ENCODE measurements around the gene C20orf144.
"Not testable (repeated sequence)": the region's sequence is repeated elsewhere in the genome, so short reads cannot be mapped to it uniquely, and the experiment has no call there.

C20orf144 gene

DNA sequence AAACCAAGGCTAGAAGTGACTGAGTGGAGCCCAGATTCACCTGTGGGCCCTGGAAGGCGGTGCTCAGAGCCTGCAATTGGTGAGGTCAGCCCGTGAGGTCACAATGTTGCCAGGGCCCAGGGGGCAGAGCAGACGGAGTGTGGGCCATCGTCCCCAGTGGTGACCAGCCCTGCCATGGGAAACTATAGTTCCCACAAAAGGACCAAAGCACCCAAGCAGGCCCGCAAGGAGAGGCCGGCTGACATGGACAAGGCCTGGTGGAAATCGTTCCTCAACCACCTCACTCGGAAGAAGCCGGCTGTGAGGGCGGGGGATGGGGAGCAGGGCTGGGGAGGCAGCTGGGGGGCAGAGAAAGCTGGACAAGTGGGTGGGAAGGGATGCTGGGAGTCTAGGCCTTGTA is at the start of gene C20orf144:
TSS of gene C20orf144 (plus strand) at position 156 of the 400 bp plus-strand sequence. CDS start at position 175, 19 bp downstream.
- DNase-seq (ENCODE audit: low read depth), result no peak

DNA sequence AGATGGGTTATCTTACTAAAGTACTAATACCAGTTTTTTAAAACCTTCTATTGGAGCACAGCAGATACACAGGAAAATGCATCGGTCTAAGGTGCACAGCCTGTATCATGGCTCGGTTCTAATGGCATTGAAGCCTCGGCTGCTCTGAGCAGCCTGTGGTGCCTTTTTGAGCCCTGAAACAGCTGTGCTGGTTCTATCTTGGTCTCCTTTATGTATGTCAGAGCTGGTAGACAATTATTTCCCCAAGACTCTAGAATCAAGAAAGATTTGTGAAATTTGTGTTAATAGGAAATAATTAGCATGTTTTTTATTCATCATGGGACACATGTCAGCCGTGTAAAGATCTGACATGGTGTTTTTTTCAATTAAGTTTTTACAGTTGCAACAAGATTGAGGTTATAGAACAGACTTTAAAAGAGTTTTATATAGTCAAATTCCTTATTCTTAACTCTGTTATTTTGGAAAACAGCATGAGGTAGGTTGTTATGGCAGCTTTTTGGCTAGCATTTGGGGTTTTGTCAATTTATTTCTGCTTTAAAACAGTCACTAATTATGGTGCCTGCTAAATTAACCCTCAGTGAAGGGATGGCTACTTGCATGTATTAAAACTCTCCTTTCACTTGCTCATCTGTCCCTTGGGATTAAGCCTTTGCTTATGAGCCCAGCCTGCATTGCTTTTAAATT is 40.3 kb upstream of the C20orf144 start:
- DNase-seq (ENCODE audit: low read depth), result no peak

DNA sequence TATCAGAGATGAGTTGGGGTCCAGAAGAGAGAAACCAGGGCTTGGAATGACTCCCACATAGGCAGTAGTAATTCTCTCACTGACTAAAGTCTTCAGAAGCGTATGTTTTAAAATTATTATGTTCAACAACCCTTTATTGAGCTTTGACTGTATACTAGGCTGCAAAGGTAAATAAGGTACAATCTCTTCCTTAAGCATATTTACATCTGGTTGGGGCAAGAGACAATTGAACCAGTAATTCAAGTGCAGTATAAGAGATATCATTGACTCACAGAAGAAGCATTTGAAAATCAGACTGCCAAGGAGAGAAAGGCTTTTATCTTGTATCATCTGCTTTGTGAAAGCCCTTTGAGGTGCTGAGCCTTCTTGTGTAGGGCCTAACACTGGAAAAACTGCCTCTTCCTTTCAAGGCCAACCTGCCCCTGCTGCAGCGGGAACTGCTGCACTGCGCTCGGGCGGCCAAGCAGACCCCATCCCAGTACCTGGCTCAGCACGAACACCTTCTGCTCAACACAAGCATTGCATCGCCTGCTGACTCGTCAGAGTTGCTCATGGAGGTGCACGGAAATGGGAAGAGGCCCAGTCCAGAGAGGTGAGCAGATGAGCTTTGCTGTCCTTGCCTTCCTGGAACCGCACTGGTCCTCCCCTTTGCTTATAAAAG is 39.3 kb upstream of the C20orf144 start:
- DNase-seq (ENCODE audit: low read depth), result no peak

DNA sequence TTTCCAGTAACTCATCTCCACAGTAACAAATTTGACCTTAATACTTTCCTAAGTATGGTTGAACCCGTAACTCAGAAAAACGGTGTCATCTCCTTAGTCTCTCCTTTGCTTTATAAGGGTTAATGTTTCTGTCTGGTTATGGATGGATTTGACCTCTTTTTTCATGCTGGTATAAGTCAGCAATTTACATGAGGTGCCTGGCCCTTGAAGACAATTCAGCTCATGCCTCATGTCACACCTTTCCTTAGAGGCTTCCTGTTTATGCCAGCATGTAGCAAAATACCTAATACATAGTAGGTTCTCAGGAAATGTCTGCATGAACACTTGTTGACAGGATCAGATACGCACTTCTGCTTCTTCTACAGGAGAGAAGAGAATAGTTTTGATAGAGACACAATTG is 37.7 kb upstream of the C20orf144 start:
- DNase-seq (ENCODE audit: low read depth), result no peak

DNA sequence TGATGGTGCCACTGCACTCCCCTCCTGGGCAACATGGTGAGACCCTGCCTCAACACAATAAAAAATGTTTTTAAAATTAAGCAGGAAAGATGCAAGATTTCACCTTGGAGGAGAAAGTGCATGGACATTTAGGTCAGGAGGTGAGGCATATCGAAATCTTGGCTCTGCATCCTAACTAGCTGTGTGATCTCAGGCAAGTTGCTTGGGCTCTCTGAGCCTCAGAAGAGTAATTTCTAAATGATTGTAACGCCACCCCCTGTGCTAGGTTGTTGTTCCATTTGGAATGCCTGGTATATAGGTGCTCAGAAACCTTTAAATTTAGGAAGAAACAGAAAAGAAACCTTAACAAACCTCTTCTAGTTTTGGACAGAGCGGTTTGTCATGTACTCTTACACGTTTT is 35.9 kb upstream of the C20orf144 start:
- no peak for DNase-seq (ENCODE audit: low read depth)

DNA sequence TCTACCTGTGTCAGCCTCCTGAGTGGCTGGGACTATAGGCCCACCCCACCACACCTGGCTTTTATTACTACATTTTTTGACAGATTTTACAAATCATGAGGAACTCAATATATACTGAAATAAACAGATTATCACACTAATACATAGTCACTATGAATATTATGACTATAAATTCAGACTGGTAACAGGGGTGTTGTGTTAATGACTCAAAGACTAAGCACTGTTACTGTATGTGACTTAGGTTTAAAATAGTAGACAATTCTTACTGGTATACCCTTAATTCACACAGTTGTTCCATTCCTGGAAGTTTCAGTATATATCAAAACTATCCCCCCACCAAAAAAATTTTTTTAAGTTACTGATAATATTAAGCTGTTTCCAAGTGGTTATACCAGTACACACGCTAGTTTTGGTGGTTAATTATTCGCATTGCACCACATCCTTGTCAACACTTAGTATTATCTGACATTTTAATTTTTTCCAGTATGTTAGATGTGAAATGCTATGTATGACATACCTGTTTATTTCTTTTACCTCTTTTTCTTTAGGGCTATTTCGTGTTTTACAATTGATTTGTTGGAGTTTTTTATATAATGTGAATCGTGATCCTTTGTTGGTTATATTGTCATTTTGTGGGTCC is 34.4 kb upstream of the C20orf144 start:
- no peak for DNase-seq (ENCODE audit: low read depth)

DNA sequence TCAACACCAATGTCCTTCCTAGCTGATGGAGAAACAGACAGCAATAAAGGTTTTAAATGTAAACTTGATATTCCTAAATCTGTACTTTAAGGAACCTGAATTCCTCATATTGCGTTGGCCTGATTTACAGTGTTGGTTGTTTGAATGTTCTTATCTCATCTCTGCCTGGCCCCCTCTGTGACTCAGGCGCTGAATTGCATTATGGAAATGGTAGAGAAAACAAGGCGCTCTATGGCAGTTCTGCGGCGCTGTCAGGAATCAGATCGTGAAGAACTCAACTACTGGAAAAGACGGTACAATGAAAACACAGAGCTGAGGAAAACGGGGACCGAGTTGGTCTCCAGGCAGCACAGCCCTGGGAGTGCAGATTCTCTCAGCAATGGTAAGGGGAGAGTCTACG is 32.6 kb upstream of the C20orf144 start:
- no peak for DNase-seq (ENCODE audit: low read depth)

DNA sequence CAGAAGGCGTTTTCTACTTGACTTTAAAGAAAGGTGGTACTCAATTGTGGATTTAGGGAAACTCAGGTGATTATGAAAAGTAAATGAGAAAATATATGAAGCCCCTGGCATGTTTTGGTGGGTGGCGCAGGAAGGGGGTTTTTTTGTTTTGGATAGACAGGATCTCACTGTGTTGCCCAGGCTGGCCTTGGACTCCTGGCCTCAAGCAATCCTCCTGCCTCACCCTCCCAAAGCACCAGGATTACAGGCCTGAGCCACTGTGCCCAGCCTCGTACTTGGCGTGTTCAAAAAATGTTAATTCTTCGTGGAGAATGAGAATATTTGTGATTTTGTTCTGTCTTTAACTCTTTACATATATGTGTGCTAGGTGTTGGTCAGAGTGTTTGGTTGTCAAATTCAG is 32.1 kb upstream of the C20orf144 start:
- no peak for DNase-seq (ENCODE audit: low read depth)

DNA sequence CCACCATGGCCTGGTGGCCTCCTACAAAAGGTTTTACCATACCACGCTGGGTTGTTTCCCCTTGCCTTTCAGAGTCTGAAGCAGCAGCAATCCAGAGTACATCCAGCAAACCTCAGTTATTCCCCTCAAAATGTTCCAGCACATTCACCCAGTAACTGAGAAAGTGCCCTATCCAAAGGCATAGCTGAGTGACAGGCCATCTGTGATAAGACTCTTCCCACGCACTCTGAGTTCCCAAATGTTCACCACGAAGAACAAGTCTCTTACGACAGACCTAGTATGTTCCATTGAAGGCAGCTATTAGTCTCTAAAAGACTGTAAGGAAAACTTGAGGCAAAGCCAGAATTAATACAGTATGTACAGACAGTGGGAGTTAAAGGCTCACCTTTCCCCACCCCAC is 31.6 kb upstream of the C20orf144 start:
- DNase-seq (ENCODE audit: low read depth), result no peak

DNA sequence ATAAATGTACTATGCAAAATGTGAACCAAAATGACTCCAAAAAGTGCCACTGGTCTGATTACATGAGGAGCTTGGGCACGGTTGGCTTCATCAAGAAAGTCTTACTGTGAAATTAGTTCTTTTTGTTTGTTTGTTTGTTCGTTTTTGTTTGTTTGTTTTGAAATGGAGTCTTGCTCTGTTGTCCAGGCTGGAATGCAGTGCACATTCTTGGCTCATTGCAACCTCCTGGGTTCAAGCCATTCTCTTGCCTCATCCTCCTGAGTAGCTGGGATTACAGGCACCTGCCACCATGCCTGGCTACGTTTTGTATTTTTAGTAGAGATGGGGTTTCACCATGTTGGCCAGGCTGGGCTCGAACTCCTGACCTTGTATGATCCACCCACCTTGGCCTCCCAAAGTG is 30.2 kb upstream of the C20orf144 start:
- not testable (repeated sequence) for DNase-seq (ENCODE audit: low read depth)

DNA sequence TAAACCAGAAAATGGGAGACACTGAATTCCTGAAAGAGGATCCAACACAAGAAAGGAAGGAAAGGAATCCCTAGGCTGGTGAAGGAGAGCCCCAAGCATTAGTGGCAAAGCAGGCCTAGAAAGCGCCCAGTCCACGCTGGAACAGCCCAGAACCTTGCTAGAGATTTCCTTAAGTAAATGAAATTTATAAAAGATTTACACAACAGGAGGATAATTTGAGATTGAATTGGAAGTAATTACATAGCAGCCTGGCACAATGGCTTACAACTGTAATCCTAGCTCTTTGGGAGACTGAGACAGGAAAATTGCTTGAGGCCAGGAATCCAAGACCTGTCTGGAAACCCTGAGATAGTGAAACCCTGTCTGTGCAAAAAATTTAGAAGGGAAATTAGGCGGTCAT is 26.8 kb upstream of the C20orf144 start:
- DNase-seq (ENCODE audit: low read depth), result no peak

DNA sequence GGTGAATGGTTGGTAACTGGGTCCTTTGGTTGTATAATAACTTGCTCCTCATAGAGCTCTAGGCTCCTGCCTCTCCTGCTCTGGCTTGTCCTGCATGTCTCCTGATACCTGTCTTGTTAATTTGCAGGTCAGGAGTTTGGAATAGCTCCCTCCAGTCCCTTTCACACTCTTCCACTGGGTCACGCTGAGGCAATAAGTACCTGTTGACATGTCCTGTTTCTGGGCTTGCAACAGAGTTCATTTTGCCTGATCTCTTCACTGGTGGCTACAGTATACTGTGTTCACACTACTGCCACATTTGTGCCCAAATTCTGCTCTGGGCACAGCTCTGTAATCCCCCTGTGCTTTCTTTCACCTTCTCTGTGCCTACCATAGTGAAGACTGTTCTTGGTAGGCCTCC is 25.4 kb upstream of the C20orf144 start:
- DNase-seq (ENCODE audit: low read depth), result no peak

DNA sequence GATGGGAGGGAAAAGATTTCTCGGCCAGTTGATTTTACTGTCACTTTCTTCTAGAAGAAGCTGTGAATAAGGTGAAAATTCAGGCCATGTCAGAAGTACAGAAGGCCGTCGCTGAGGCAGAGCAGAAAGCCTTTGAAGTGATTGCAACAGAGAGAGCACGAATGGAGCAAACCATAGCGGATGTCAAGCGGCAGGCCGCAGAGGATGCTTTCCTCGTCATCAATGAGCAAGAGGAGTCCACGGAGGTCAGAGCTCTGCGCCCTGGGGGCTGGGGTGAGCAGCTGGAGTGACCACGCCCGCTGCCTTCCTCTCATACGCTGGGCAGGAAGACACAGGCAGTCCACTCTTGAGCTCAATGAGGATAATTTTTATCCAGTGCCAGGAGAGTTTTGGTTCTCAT is 21.8 kb upstream of the C20orf144 start:
- no peak for DNase-seq (ENCODE audit: low read depth)

DNA sequence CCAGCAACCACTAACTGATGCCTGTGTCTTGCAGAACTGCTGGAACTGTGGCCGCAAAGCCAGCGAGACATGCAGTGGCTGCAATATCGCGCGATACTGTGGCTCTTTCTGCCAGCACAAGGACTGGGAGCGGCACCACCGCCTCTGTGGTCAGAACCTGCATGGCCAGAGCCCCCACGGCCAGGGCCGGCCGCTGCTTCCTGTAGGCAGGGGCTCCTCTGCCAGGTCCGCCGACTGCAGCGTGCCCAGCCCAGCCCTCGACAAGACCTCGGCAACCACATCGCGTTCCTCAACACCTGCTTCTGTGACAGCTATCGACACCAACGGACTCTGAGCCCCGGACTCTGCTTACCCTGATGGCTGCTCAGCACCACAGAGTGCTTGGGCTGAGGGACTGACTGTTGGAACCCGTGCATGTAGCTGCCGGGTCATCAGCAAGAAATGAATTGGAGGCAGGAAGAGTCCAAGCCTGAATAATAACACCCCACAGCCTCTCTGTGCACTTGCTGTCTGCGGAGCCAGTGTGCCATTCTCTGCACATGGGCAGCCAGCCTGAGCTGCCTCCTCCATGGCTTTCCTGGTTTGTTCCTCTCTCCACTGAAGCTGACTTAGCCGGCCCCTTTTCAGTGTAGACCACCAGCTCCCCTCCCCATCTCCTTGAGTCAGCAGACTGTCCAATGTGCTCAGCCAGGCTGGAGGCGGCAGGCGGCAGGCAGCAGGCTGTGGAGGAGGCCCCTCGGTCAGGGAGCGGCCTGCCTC is 17.6 kb upstream of the C20orf144 start:
- no peak for DNase-seq (ENCODE audit: low read depth)

DNA sequence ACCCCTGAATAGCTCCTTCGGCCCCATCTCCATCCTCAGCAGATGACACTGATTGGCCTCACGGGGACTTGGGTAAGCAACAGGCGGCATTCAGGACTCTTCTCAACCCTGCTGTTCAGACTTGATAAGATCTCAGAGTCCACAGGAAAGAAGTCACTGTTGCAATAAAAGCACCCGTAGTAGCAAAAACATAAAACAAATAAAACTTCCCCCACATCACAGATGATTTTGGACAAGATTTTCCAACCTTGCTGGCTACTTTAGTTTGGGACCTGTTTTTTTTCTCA is 17.1 kb upstream of the C20orf144 start:
- no peak for DNase-seq (ENCODE audit: low read depth)

DNA sequence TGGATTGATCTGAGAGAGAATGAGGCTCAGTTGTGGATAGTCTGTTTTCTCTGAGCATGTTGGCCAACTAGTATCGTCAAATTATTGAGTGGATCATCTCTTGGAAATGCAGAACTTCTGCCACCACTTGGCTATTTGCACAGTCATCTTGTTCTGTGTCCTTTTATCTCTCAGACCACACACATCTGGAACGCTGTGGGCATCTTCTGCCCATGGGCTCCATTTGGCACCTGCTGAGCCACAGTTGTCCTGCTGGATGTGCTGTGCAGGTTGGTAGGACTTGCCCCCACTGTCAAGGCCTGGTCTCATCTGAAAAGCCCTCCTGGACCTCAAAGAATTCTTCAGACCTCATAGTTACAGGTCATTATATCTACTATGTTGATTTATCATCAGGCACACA is 16.7 kb upstream of the C20orf144 start:
- no peak for DNase-seq (ENCODE audit: low read depth)

DNA sequence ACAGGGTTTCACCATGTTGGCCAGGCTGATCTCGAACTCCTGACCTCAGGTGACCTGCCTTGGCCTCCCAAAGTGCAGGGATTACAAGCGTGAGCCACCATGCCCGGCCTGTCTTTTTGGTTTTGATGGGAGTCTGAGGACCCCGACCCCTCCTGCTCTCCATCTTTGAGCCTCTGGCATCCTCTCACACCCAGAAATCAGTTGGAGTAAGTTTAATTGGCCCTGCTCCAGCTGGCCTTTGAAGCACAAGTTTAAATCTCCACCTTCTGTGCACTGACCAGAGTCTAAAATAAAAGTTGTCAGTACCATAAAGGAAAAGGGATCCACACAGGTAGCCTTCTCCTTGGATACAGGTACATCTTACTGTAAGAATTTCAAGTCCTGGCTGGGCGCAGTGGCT is 15.9 kb upstream of the C20orf144 start:
- no peak for DNase-seq (ENCODE audit: low read depth)

DNA sequence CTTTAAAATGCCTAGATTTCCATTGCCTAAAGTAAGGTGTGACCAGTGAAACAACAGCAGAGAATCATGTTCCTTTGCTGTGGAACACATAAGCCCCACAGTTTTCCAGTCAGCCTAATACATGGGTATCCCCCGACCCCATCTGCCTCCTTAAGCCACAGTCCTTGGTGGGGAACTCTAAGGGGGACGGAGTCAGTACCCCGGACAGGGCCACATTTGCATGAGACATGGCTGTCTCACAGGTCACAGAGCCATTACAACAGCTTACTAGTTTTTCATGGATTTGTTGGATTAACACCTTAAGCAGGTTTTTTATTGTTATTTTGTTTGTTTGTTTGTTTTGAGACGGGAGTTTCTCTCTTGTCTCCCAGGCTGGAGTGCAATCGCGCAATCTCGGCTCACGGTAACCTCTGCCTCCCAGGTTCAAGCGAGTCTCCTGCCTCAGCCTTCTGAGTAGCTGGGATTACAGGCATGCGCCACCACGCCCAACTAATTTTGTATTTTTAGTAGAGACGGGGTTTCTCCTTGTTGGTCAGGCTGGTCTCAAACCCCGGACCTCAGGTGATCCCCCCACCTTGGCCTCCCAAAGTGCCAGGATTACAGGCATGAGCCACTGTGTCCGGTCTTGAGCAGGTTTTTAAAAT is 15.0 kb upstream of the C20orf144 start:
- not testable (repeated sequence) for DNase-seq (ENCODE audit: low read depth)

DNA sequence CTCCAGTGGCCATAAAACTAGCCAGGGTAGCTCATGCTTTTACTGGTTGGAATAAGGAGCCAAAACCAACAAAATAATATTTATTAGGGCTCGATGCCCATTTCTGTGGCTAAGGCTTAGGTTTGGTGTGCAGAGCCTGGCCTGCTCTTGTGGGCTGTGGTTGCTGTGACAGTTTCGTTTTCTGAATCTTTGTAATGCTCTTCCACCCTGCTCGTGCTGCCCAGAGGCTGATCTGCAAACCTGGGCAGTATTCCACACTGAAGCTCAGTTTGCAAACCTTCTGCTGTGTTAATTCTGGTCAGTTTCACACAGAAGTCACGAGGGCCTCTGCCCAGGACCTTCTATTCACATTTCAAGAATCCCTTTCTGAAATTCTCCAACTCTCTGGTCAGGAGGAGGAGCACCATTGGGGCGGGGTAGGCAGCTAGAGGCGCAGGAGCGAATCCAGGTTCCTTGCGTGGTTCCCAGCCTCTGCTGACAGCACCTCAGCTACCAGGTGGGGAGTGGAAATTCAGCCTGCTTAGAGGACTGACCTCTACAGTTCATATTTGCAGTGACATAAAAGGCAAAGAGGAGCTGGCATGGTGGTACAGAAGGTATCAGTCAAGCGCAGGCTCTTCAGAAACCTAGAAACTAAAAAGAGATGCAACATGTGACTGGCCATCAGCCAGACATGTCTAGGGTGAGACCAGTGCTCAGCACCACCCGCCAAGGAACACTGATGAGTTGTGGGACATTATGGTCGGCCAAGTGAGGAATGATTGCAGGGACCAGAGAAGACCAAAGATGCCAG is 14.3 kb upstream of the C20orf144 start:
- DNase-seq (ENCODE audit: low read depth), result no peak

DNA sequence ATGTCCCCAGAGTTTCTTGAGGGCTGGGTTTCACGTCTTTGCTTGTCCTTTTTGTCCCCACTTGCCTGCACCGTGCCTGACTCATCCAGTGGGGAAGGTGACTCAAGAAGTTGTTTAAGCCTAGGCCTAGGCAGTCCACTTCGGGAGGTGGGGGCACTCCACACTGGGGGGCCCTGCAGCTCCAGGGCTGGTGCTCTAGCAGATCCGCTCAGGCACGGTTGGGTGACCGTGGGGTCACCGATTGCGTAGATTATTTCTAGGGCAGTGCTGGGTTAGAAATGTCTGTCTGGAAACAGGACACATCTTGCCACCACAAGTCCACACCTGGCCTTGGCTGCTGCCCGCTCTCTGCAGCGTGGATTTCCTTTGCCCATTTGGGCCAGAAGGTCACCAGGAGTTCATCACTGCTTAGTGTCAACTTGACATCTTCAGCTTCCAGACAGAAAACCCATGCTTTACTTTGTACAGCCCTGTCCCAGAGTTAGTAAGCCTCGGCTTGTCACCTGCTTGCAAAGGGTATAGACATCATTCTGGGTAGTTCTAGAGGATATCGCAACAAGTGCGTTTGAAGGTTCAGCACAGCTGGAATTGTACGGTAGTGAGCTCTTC is 13.6 kb upstream of the C20orf144 start:
- DNase-seq (ENCODE audit: low read depth), result no peak

DNA sequence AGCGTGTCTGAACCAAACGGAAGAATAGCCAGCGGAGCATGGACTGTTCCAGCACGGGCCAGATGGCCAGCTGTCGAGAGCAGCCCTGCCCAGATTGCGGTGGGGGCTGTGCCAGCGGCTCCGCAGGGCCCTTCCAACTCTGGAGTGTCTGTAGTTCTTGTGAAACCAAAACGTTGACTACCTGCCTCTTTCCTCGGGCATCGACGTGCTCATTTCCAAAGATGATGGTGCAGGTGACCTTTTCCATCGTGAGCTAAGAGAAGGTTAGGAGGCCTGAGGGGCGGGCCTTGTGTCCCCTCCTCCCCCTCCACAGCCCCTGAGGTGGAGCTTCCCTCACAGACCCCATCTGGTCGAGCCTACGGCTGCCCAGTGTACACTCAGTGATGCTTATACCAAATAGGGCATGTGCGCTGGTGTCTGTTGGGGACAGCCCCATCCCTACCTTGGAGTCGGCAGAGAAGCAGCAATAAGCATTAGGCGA is 12.9 kb upstream of the C20orf144 start:
- DNase-seq (ENCODE audit: low read depth), result no peak

Measured in GM04504 (cell line).